Activated effector memory CD4-positive, alpha-beta T cell treated with anti-CD3 and anti-CD28 coated beads, Interleukin-2, amount 50 U/mL, for 16 hours (primary cell): ENCODE results near the gene FAM210B.
"Not testable (repeated sequence)": the region's sequence is repeated elsewhere in the genome, so short reads cannot be mapped to it uniquely, and the experiment has no call there.

Source experiments
- DNase-seq: peaks from one replicate; pipeline ENCODE4 v3.0.0-alpha.2; 2020

Gene FAM210B

GRCh38 chr20:56358600-56359211, at the start of gene FAM210B:
FAM210B (plus strand) TSS chr20:56358974; CDS start chr20:56359006, 32 bp downstream.
- peak; percentile 94 for DNase-seq

GRCh38 chr20:56316051-56316450, 42.7 kb upstream of the FAM210B start:
- no peak for DNase-seq

GRCh38 chr20:56316483-56316882, 42.3 kb upstream of the FAM210B start:
- no peak for DNase-seq

GRCh38 chr20:56322681-56323080, 36.1 kb upstream of the FAM210B start:
- no peak for DNase-seq

- DNase-seq = no peak
Observed at GRCh38 chr20:56323206-56323605, 35.6 kb upstream of the FAM210B start.

- no peak for DNase-seq
Observed at GRCh38 chr20:56323656-56324055, 35.1 kb upstream of the FAM210B start.

- DNase-seq = no peak
Observed at GRCh38 chr20:56324806-56325205, 34.0 kb upstream of the FAM210B start.

GRCh38 chr20:56328861-56329260, 29.9 kb upstream of the FAM210B start:
- DNase-seq = no peak

GRCh38 chr20:56336709-56337108, 22.1 kb upstream of the FAM210B start:
- DNase-seq = not testable (repeated sequence)

- DNase-seq = no peak
Observed at GRCh38 chr20:56342783-56343182, 16.0 kb upstream of the FAM210B start.

GRCh38 chr20:56343861-56344381, 14.9 kb upstream of the FAM210B start:
- DNase-seq = peak; percentile 70

- DNase-seq = no peak
Observed at GRCh38 chr20:56345911-56346310, 12.9 kb upstream of the FAM210B start.

GRCh38 chr20:56347628-56348304, 11.0 kb upstream of the FAM210B start:
- no peak for DNase-seq

GRCh38 chr20:56348305-56348693, 10.5 kb upstream of the FAM210B start:
- DNase-seq = no peak

GRCh38 chr20:56348746-56349145, 10.0 kb upstream of the FAM210B start:
- DNase-seq = no peak

GRCh38 chr20:56350842-56351241, 7.9 kb upstream of the FAM210B start:
- no peak for DNase-seq

GRCh38 chr20:56352345-56353055, 6.3 kb upstream of the FAM210B start:
- DNase-seq = no peak

GRCh38 chr20:56353356-56353755, 5.4 kb upstream of the FAM210B start:
- DNase-seq = no peak

- DNase-seq = no peak
Observed at GRCh38 chr20:56358070-56358469, 704 bp upstream of the FAM210B start.

GRCh38 chr20:56359212-56360132, 698 bp downstream of the FAM210B start:
- peak; percentile 68 for DNase-seq

GRCh38 chr20:56360133-56360907, 1.5 kb downstream of the FAM210B start:
- no peak for DNase-seq

- DNase-seq = no peak
Observed at GRCh38 chr20:56360908-56361205, 2.1 kb downstream of the FAM210B start.
